Gastroesophageal sphincter (tissue), 4 donors: ENCODE data around the gene KNCN. TPM values are rescaled to one million over a fixed set of nuclear protein-coding genes. Genes with fewer than 3 reads are reported as not detected.

ENCODE experiments used
- ATAC-seq: fragments of 150-250 bp; one replicate; pipeline ENCODE4 v1.9.1; 2016; ENCODE audit warnings: mild to moderate bottlenecking, moderate library complexity
- H3K27ac ChIP-seq, 4 donors: fragments of 200-600 bp; sonication (generic) in 3 of 4; 1 replicate in 3 of 4; 2 replicates in 1 of 4; pipeline ENCODE4 v1.5.1; 2016 to 2019
- H3K27me3 ChIP-seq: fragments of 200-600 bp; sonication (generic); one replicate; pipeline ENCODE4 v1.5.1; 2019
- H3K36me3 ChIP-seq, 2 donors: fragments of 200-600 bp; sonication (generic); one replicate each; pipeline ENCODE4 v1.5.1; 2019; ENCODE audit warnings: control low read depth in 1 of 2
- H3K4me1 ChIP-seq, 3 donors: fragments of 200-600 bp; sonication (generic); 1 replicate in 2 of 3; 2 replicates in 1 of 3; pipeline ENCODE4 v1.5.1; 2016 to 2019; ENCODE audit warnings: control low read depth in 2 of 3
- H3K4me3 ChIP-seq, 2 donors: fragments of 200-600 bp; sonication (generic); one replicate each; pipeline ENCODE4 v1.5.1; 2019; ENCODE audit warnings: mild to moderate bottlenecking in 1 of 2, moderate library complexity in 1 of 2
- H3K9me3 ChIP-seq, 3 donors: fragments of 200-600 bp; sonication (generic); one replicate each; pipeline ENCODE4 v1.5.1; 2017 to 2019; ENCODE audit warnings: control low read depth in 2 of 3
- CTCF ChIP-seq, 4 experiments: fragments of 200-600 bp in 2 of 4; fragments of 450-650 bp in 2 of 4; sonication (generic) in 1 of 4; IDR thresholded peaks; one replicate each; pipeline ENCODE4 v1.5.1; 2017 to 2019; ENCODE audit warnings: antibody characterized with exemption in 4 of 4, mild to moderate bottlenecking in 2 of 4, moderate library complexity in 2 of 4
- EP300 ChIP-seq: sonication (generic); formaldehyde crosslinking; IDR thresholded peaks from one replicate; pipeline ENCODE4 v1.6.1; 2017; ENCODE audit warnings: antibody characterized with exemption, mild to moderate bottlenecking
- POLR2A ChIP-seq, 2 donors: fragments of 450-650 bp; IDR thresholded peaks; one replicate each; pipeline ENCODE4 v1.6.1; 2017; ENCODE audit warnings: antibody characterized with exemption in 2 of 2, mild to moderate bottlenecking in 2 of 2, moderate library complexity in 1 of 2
- POLR2AphosphoS5 ChIP-seq: sonication (generic); formaldehyde crosslinking; IDR thresholded peaks from one replicate; pipeline ENCODE4 v1.6.1; 2017; ENCODE audit warnings: antibody characterized with exemption
- WGBS, 2 donors: methylation state at CpG; one replicate each; pipeline ENCODE4 v1.1.5; 2018; ENCODE audit warnings: low coverage in 1 of 2; 5-methylcytosine and 5-hydroxymethylcytosine counted together
- total RNA-seq, 4 donors: library from RNA; depleted of rRNA; stranded (reverse); fragments of >200 nt; gene quantifications; one replicate each; pipeline ENCODE4 v1.1.0, GENCODE V29; 2016

Gene KNCN
- total RNA-seq, 4 donors from 2014 or later, result not detected

- ATAC-seq, result peak; percentile 62
- H3K9me3 ChIP-seq, result no peaks in the 10 kb centered on the region
- H3K4me3 ChIP-seq, result no peak overlapping the region
- peaks cover 0 to 28% (median 10%) of the 10 kb centered on the region in 3 donors for H3K4me1 ChIP-seq
- no peaks in the 10 kb centered on the region for H3K27me3 ChIP-seq
- TF ChIP-seq EP300 (no peak), CTCF (IDR thresholded peaks at IDR 0.05) (no peak), POLR2AphosphoS5 (no peak), POLR2A (IDR thresholded peaks at IDR 0.05) (no peak)
- peak overlapping the region in 3 of 4 donors; percentile 19 to 64 (median 62) for H3K27ac ChIP-seq
- H3K36me3 ChIP-seq, result peaks cover 0 to 44% of the 10 kb centered on the region in 2 donors
- 52 to 68% methylated on average over 3 of the region's 3 CpGs for WGBS, 2 donors
Observed at GRCh38 chr1:46595127-46595526, 43.7 kb upstream of the KNCN start.

DNA sequence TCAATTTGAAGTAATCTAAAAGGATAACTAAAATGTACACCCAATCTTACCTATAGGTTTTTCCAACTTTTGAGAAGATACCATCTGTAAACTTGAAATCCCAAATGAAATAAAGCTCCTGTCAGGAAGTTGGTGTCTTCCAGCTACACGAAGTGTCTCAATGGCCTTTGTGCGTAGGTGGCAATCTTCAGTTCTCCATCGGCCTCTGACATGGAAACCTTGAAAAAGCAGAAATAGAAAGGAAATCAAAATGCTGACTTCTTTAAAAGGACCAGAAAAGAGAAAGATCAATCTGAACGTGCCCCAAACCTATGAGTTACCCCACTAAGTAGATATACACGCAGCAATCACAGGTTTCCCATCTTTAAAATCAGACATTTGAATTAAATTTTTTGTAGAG lies 42.6 kb upstream of the KNCN start:
- peak overlapping the region in 3 of 4 donors; percentile 19 to 64 (median 62) for H3K27ac ChIP-seq
- ATAC-seq, result no peak
- no peak overlapping the region for H3K4me3 ChIP-seq
- H3K36me3 ChIP-seq, result peaks cover 0 to 54% of the 10 kb centered on the region in 2 donors
- peaks cover 0 to 17% (median 5%) of the 10 kb centered on the region in 3 donors for H3K4me1 ChIP-seq
- no peaks in the 10 kb centered on the region for H3K9me3 ChIP-seq
- WGBS, 2 donors, result 95 to 96% methylated on average over 2 to 3 of the region's 5 CpGs
- H3K27me3 ChIP-seq, result no peaks in the 10 kb centered on the region
- TF ChIP-seq EP300, result no peak

- peaks cover 0 to 12% (median 5%) of the 10 kb centered on the region in 3 donors for H3K4me1 ChIP-seq
- no peaks in the 10 kb centered on the region for H3K9me3 ChIP-seq
- H3K27ac ChIP-seq, result no peak overlapping the region
- no peak for ATAC-seq
- no peaks in the 10 kb centered on the region for H3K27me3 ChIP-seq
- 83 to 92% methylated on average over 3 to 4 of the region's 4 CpGs for WGBS, 2 donors
- H3K4me3 ChIP-seq, result no peak overlapping the region
- no peak for TF ChIP-seq POLR2AphosphoS5
- no peak for TF ChIP-seq CTCF (IDR thresholded peaks at IDR 0.05)
- no peak for TF ChIP-seq POLR2A (IDR thresholded peaks at IDR 0.05)
- no peak for TF ChIP-seq EP300
- peaks cover 0 to 61% of the 10 kb centered on the region in 2 donors for H3K36me3 ChIP-seq
Observed at GRCh38 chr1:46592823-46593222, 41.4 kb upstream of the KNCN start.

DNA sequence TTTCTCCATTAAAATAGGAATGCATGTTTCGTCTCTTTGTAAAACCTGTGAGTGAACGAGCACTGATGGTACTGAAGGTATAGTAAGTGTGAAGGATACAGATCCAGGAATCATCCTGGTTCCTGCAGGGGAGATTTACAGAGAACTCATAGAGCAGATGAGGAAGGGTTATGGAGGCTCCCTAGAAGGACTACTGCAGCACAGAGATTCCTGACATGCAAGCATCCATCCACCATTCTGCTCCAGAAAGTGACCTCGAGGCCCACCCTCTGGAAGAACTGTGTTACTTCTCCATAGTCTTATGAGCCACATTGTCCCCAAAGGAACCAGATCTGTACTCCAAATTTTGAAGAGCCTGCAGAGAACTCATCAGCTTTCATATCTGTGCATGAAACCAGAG lies 38.1 kb upstream of the KNCN start:
- 85 to 92% methylated on average over 2 to 3 of the region's 3 CpGs for WGBS, 2 donors
- no peak for ATAC-seq
- Histone ChIP-seq H3K36me3 (peaks cover 0 to 89% of the 10 kb centered on the region in 2 donors), H3K4me1 (no peaks in the 10 kb centered on the region), H3K4me3 (no peak overlapping the region), H3K9me3 (no peaks in the 10 kb centered on the region), H3K27ac (no peak overlapping the region), H3K27me3 (no peaks in the 10 kb centered on the region)
- no peak for TF ChIP-seq POLR2A (IDR thresholded peaks at IDR 0.05)
- TF ChIP-seq CTCF (IDR thresholded peaks at IDR 0.05), result no peak
- no peak for TF ChIP-seq POLR2AphosphoS5
- TF ChIP-seq EP300, result no peak

DNA sequence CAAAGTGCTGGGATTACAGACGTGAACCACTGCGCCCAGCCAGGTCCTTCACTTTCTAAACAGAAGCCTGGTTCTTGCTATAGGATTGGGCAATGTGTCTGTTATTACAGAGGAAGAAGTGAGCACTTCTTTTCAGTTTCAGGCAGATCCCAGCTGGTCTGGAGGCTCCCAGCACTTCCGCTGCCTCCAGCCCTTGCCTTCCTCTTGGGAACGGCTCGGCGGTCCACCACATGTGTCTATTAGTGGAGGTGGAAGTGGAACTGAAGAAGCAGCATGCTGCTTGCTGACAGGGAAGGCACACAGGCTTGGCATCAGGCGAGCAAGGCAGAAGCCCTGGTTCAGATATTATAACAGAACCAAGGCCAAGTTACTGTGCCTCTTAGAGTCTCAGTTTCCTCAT lies 35.6 kb upstream of the KNCN start:
- no peaks in the 10 kb centered on the region for H3K9me3 ChIP-seq
- peaks cover 0 to 92% of the 10 kb centered on the region in 2 donors for H3K36me3 ChIP-seq
- no peak overlapping the region for H3K27ac ChIP-seq
- no peaks in the 10 kb centered on the region for H3K4me1 ChIP-seq
- 60% methylated on average over 1 to 3 of the region's 7 CpGs for WGBS, 2 donors
- H3K27me3 ChIP-seq, result no peaks in the 10 kb centered on the region
- no peak for TF ChIP-seq POLR2A (IDR thresholded peaks at IDR 0.05)
- TF ChIP-seq CTCF (IDR thresholded peaks at IDR 0.05), result no peak
- no peak for TF ChIP-seq POLR2AphosphoS5
- TF ChIP-seq EP300, result no peak
- H3K4me3 ChIP-seq, result no peak overlapping the region
- ATAC-seq, result peak; percentile 78
